ENCODE data around the gene PSMB9.
A peak's percentile ranks its signal among the peaks of the same experiment; 100 is the strongest.

PSMB9 gene

GRCh38 chr6:32835167-32835893 is 18.7 kb upstream of the PSMB9 start:
- Histone ChIP-seq H3K36me3 (peaks cover 69% of the 10 kb centered on the region), H3K27me3 (no peaks in the 10 kb centered on the region), H3K9me3 (no peaks in the 10 kb centered on the region), H3K27ac (no peak overlapping the region), H3K4me3 (ENCODE audit: low read depth in 1 of 2, low read length in 1 of 2) (no peak overlapping the region), H3K4me1 (ENCODE audit: control insufficient read depth in 1 of 2, insufficient read depth in 1 of 2, low read depth in 1 of 2, low read length in 1 of 2) (peaks cover 13 to 24% of the 10 kb centered on the region in 2 experiments)
- no peak for TF ChIP-seq CTCF (IDR thresholded peaks at IDR 0.05)

- peaks cover 15 to 30% of the 10 kb centered on the region in 2 experiments for H3K4me1 ChIP-seq (ENCODE audit: control insufficient read depth in 1 of 2, insufficient read depth in 1 of 2, low read depth in 1 of 2, low read length in 1 of 2)
- no peaks in the 10 kb centered on the region for H3K9me3 ChIP-seq
- peaks cover 69% of the 10 kb centered on the region for H3K36me3 ChIP-seq
- TF ChIP-seq CTCF (IDR thresholded peaks at IDR 0.05): no peak
- no peaks in the 10 kb centered on the region for H3K27me3 ChIP-seq
- H3K27ac ChIP-seq: no peak overlapping the region
- H3K4me3 ChIP-seq (ENCODE audit: low read depth in 1 of 2, low read length in 1 of 2): no peak overlapping the region
Measured at GRCh38 chr6:32836873-32837272, 17.1 kb upstream of the PSMB9 start.

- no peaks in the 10 kb centered on the region for H3K9me3 ChIP-seq
- no peak for TF ChIP-seq CTCF (IDR thresholded peaks at IDR 0.05)
- no peaks in the 10 kb centered on the region for H3K27me3 ChIP-seq
- peak overlapping the region; percentile 74 to 88 for H3K4me3 ChIP-seq (ENCODE audit: low read depth in 1 of 2, low read length in 1 of 2)
- peaks cover 23 to 38% of the 10 kb centered on the region in 2 experiments for H3K4me1 ChIP-seq (ENCODE audit: control insufficient read depth in 1 of 2, insufficient read depth in 1 of 2, low read depth in 1 of 2, low read length in 1 of 2)
- H3K36me3 ChIP-seq: peaks cover 69% of the 10 kb centered on the region
- H3K27ac ChIP-seq: peak overlapping the region; percentile 98
Measured at GRCh38 chr6:32837651-32838113, 16.3 kb upstream of the PSMB9 start.

GRCh38 chr6:32838114-32838958 is 15.7 kb upstream of the PSMB9 start, which contains the start of gene TAP2:
Gene TAP2, minus strand, starts transcription at chr6:32838739. Its CDS starts 506 bp downstream, at chr6:32838233.
- H3K36me3 ChIP-seq: peaks cover 68% of the 10 kb centered on the region
- peak; percentile 99 for TF ChIP-seq CTCF (IDR thresholded peaks at IDR 0.05)
- H3K27ac ChIP-seq: peak within 1 kb of the TSS; percentile 98
- no peaks in the 10 kb centered on the region for H3K27me3 ChIP-seq
- H3K9me3 ChIP-seq: no peaks in the 10 kb centered on the region
- H3K4me3 ChIP-seq (ENCODE audit: low read depth in 1 of 2, low read length in 1 of 2): peak within 1 kb of the TSS; percentile 74 to 88
- H3K4me1 ChIP-seq (ENCODE audit: control insufficient read depth in 1 of 2, insufficient read depth in 1 of 2, low read depth in 1 of 2, low read length in 1 of 2): peaks cover 29 to 45% of the 10 kb centered on the region in 2 experiments

GRCh38 chr6:32839356-32839755 is 14.6 kb upstream of the PSMB9 start:
- Histone ChIP-seq H3K27ac (peak overlapping the region; percentile 98), H3K36me3 (peaks cover 58% of the 10 kb centered on the region), H3K4me3 (ENCODE audit: low read depth in 1 of 2, low read length in 1 of 2) (no peak overlapping the region), H3K27me3 (no peaks in the 10 kb centered on the region), H3K9me3 (no peaks in the 10 kb centered on the region), H3K4me1 (ENCODE audit: control insufficient read depth in 1 of 2, insufficient read depth in 1 of 2, low read depth in 1 of 2, low read length in 1 of 2) (peaks cover 31 to 46% of the 10 kb centered on the region in 2 experiments)
- no peak for TF ChIP-seq CTCF (IDR thresholded peaks at IDR 0.05)
